ENCODE measurements around the gene CUL5.

- TF ChIP-seq EZH2 (IDR thresholded peaks at IDR 0.05) (no peak), POLR2AphosphoS5 (IDR thresholded peaks at IDR 0.05; ENCODE audit: borderline replicate concordance, low read depth, low read length) (no peak), FOXP2 (optimal IDR thresholded peaks at IDR 0.05; ENCODE audit: control extremely low read depth, extremely low read length, insufficient read depth) (no peak)
Measured at GRCh38 chr11:108111126-108111525, 102.4 kb downstream of the CUL5 start.

Data from SK-N-MC (cell line).